GM23338 (cell line): Measurements from ENCODE around the gene OAT. TPM values are rescaled to one million over a fixed set of nuclear protein-coding genes. Genes with fewer than 3 reads are reported as not detected.

Source experiments
- ATAC-seq: fragments of 200-7000 bp; cut with Tn5 transposase; 3 replicates; pipeline ENCODE4 v1.9.1; 2020
- DNase-seq: peaks from one replicate; pipeline ENCODE4 v3.0.0-alpha.2; 2015; ENCODE audit warnings: low spot score
- H2AFZ ChIP-seq: fragments of 200-600 bp; sonication (generic); 2 replicates; pipeline ENCODE4 v1.8.0; 2016; ENCODE audit warnings: antibody characterized with exemption, mild to moderate bottlenecking, moderate library complexity
- H3F3A ChIP-seq: fragments of 200-600 bp; sonication (generic); replicated peaks from 2 replicates; pipeline ENCODE4 v1.8.0; 2017; ENCODE audit warnings: antibody characterized with exemption, mixed run types, low read depth
- H3K27ac ChIP-seq: fragments of 200-600 bp; sonication (generic); 2 replicates; pipeline ENCODE4 v1.6.1; 2016; ENCODE audit warnings: low read depth
- H3K27me3 ChIP-seq: fragments of 200-600 bp; sonication (generic); 2 replicates; pipeline ENCODE4 v1.8.0; 2016; ENCODE audit warnings: mild to moderate bottlenecking, mixed run types, moderate library complexity; ENCODE audit not compliant: insufficient read depth
- H3K36me3 ChIP-seq: fragments of 200-600 bp; sonication (generic); 2 replicates; pipeline ENCODE4 v1.8.0; 2016; ENCODE audit warnings: mild to moderate bottlenecking; ENCODE audit not compliant: insufficient read depth
- H3K4me1 ChIP-seq: fragments of 200-600 bp; sonication (generic); 2 replicates; pipeline ENCODE4 v1.8.0; 2016; ENCODE audit warnings: mild to moderate bottlenecking, moderate library complexity; ENCODE audit not compliant: insufficient read depth
- H3K4me2 ChIP-seq: fragments of 200-600 bp; sonication (generic); 2 replicates; pipeline ENCODE4 v1.7.1; 2017; ENCODE audit warnings: mixed run types
- H3K4me3 ChIP-seq: fragments of 200-600 bp; sonication (generic); 2 replicates; pipeline ENCODE4 v1.6.1; 2016; ENCODE audit warnings: mixed run types
- H3K79me2 ChIP-seq: fragments of 200-600 bp; sonication (generic); replicated peaks from 2 replicates; pipeline ENCODE4 v1.8.0; 2017; ENCODE audit warnings: mild to moderate bottlenecking; ENCODE audit not compliant: insufficient read depth
- H3K9me2 ChIP-seq: fragments of 200-600 bp; sonication (generic); 2 replicates; pipeline ENCODE4 v1.8.0; 2017; ENCODE audit not compliant: insufficient read depth
- H4K20me1 ChIP-seq: fragments of 200-600 bp; sonication (generic); replicated peaks from 2 replicates; pipeline ENCODE4 v1.8.0; 2017; ENCODE audit warnings: mild to moderate bottlenecking; ENCODE audit not compliant: insufficient read depth
- H3K27ac Mint-ChIP-seq: 2 replicates; pipeline ENCODE4 v1.8.0; 2020; ENCODE audit warnings: inconsistent platforms, mild to moderate bottlenecking, moderate library complexity, mixed read lengths
- H3K27me3 Mint-ChIP-seq: 3 replicates; pipeline ENCODE4 v1.8.0; 2022; ENCODE audit warnings: low read depth, mild to moderate bottlenecking, moderate library complexity, mixed read lengths, inconsistent platforms; ENCODE audit not compliant: insufficient read depth, poor library complexity
- H3K36me3 Mint-ChIP-seq: 3 replicates; pipeline ENCODE4 v1.8.0; 2021; ENCODE audit warnings: low read depth, mild to moderate bottlenecking, inconsistent platforms, moderate library complexity, mixed read lengths
- H3K4me1 Mint-ChIP-seq: 3 replicates; pipeline ENCODE4 v1.8.0; 2020; ENCODE audit warnings: mild to moderate bottlenecking, inconsistent platforms, mixed read lengths
- H3K4me3 Mint-ChIP-seq: 3 replicates; pipeline ENCODE4 v1.8.0; 2021; ENCODE audit warnings: moderate library complexity, mild to moderate bottlenecking, inconsistent platforms, mixed read lengths
- H3K9me3 Mint-ChIP-seq: 3 replicates; pipeline ENCODE4 v1.8.0; 2020; ENCODE audit warnings: moderate library complexity, mild to moderate bottlenecking, inconsistent platforms, mixed read lengths
- CREB1 ChIP-seq: fragments of 250-450 bp; sonication (Bioruptor Pico); IDR thresholded peaks from 2 replicates; pipeline ENCODE4 v1.5.0; 2020; ENCODE audit warnings: low read depth, mild to moderate bottlenecking, moderate library complexity
- CTCF ChIP-seq, 2 experiments: fragments of 200-600 bp in 1 of 2; sonication (generic) in 1 of 2; conservative IDR thresholded peaks; 2 replicates each; pipeline versions ENCODE4 v1.5.1 to v1.6.1; 2016 to 2017; ENCODE audit warnings: antibody characterized with exemption in 2 of 2, low read depth in 2 of 2, mild to moderate bottlenecking in 2 of 2, moderate library complexity in 1 of 2
- ETS1 ChIP-seq: IDR thresholded peaks from 2 replicates; pipeline ENCODE4 v1.6.1; 2016; ENCODE audit warnings: antibody characterized with exemption
- EZH2 ChIP-seq: fragments of 200-600 bp; sonication (generic); IDR thresholded peaks from one replicate; pipeline ENCODE4 v1.8.0; 2017; ENCODE audit warnings: antibody characterized with exemption, mild to moderate bottlenecking, low read depth; ENCODE audit not compliant: unreplicated experiment
- EZH2phosphoT487 ChIP-seq: fragments of 200-600 bp; sonication (generic); IDR thresholded peaks from one replicate; pipeline ENCODE4 v1.8.1; 2018; ENCODE audit warnings: antibody characterized with exemption; ENCODE audit not compliant: unreplicated experiment
- JUNB ChIP-seq: IDR thresholded peaks from one replicate; pipeline ENCODE4 v1.6.1; 2016; ENCODE audit warnings: antibody characterized with exemption; ENCODE audit not compliant: unreplicated experiment
- NANOG ChIP-seq: IDR thresholded peaks from 2 replicates; pipeline ENCODE4 v1.6.1; 2016; ENCODE audit warnings: antibody characterized with exemption, borderline replicate concordance
- POLR2AphosphoS5 ChIP-seq: IDR thresholded peaks from 2 replicates; pipeline ENCODE4 v1.6.1; 2016; ENCODE audit warnings: antibody characterized with exemption, low read depth
- REST ChIP-seq: IDR thresholded peaks from one replicate; pipeline ENCODE4 v1.6.1; 2018; ENCODE audit warnings: antibody characterized with exemption; ENCODE audit not compliant: unreplicated experiment
- STAT1 ChIP-seq: IDR thresholded peaks from one replicate; pipeline ENCODE4 v1.6.1; 2016; ENCODE audit warnings: antibody characterized with exemption; ENCODE audit not compliant: unreplicated experiment
- ZNF114 ChIP-seq: fragments of 250-450 bp; sonication (Bioruptor Pico); IDR thresholded peaks from 2 replicates; pipeline ENCODE4 v1.5.0; 2020; ENCODE audit warnings: mild to moderate bottlenecking, moderate library complexity
- ZNF331 ChIP-seq: fragments of 250-450 bp; sonication (Bioruptor Pico); IDR thresholded peaks from 2 replicates; pipeline ENCODE4 v1.5.0; 2020; ENCODE audit warnings: low read depth, mild to moderate bottlenecking, moderate library complexity
- ZNF462 ChIP-seq: fragments of 250-450 bp; sonication (Bioruptor Pico); IDR thresholded peaks from 2 replicates; pipeline ENCODE4 v1.5.0; 2020; ENCODE audit warnings: mild to moderate bottlenecking, moderate library complexity
- polyA plus RNA-seq: library from polyadenylated mRNA; unstranded; fragments of >200 nt; fragmentation: Nextera tagmentation; extraction: Ambion mirVana; gene quantifications from 2 replicates; pipeline ENCODE4 v1.2.1, GENCODE V29; 2016
- total RNA-seq: library from RNA; depleted of rRNA; stranded (reverse); fragments of >200 nt; shearing (Covaris generic); gene quantifications from 2 replicates; pipeline ENCODE4 v1.2.3, GENCODE V29; 2014

OAT gene
- total and polyA plus RNA-seq, 2 experiments from 2014 or later, result 131 to 139 TPM

GRCh38 chr10:124384591-124385190 lies 34.0 kb downstream of the OAT start:
- H3K27me3 ChIP-seq, result peaks cover 6% of the 10 kb centered on the region; the same call in 1 of the 2 replicates
- no peaks in the 10 kb centered on the region for H3K79me2 ChIP-seq
- DNase-seq, result no peak
- no peaks in the 10 kb centered on the region for H3K4me1 ChIP-seq
- no peaks in the 10 kb centered on the region for H3K9me2 ChIP-seq
- H3K4me2 ChIP-seq, result no peak overlapping the region
- ATAC-seq, result no peak
- TF ChIP-seq NANOG, result no peak
- TF ChIP-seq POLR2AphosphoS5, result no peak
- TF ChIP-seq CREB1, result no peak
- TF ChIP-seq ZNF462 (CRISPR knock-in tag), result no peak
- TF ChIP-seq ZNF331 (CRISPR knock-in tag), result no peak
- TF ChIP-seq EZH2phosphoT487, result no peak
- no peak for TF ChIP-seq EZH2
- no peak for TF ChIP-seq ZNF114 (CRISPR knock-in tag)
- TF ChIP-seq STAT1, result no peak
- TF ChIP-seq CTCF (conservative IDR thresholded peaks at IDR 0.05; ENCODE audit: low read depth in 2 of 2), result no peak
- no peak for TF ChIP-seq JUNB
- TF ChIP-seq ETS1, result no peak
- no peak for TF ChIP-seq REST
- no peaks in the 10 kb centered on the region for H3K36me3 ChIP-seq
- no peaks in the 10 kb centered on the region; the same call in 2 of the 3 replicates for H3K4me1 Mint-ChIP-seq
- H3K4me3 ChIP-seq, result no peak overlapping the region
- H3K27ac Mint-ChIP-seq, result no peak overlapping the region
- H3K27ac ChIP-seq, result no peak overlapping the region
- H2AFZ ChIP-seq, result no peak overlapping the region
- no peaks in the 10 kb centered on the region for H4K20me1 ChIP-seq
- no peak overlapping the region for H3K4me3 Mint-ChIP-seq
- H3K9me3 Mint-ChIP-seq, result no peaks in the 10 kb centered on the region
- peaks cover 9% of the 10 kb centered on the region for H3K27me3 Mint-ChIP-seq
- H3F3A ChIP-seq, result no peaks in the 10 kb centered on the region
- H3K36me3 Mint-ChIP-seq, result no peaks in the 10 kb centered on the region
